ENCODE measurements around the gene COL19A1.

COL19A1 gene

GRCh38 chr6:70257768-70258273 lies 391.5 kb downstream of the COL19A1 start:
- TF ChIP-seq ZNF274 (IDR thresholded peaks at IDR 0.05; ENCODE audit: low read depth, low read length), result no peak
- no peak overlapping the region for H3K4me3 ChIP-seq (ENCODE audit: low read length)

GRCh38 chr6:70258483-70258882 lies 392.1 kb downstream of the COL19A1 start:
- no peak for TF ChIP-seq ZNF274 (IDR thresholded peaks at IDR 0.05; ENCODE audit: low read depth, low read length)
- no peak overlapping the region for H3K4me3 ChIP-seq (ENCODE audit: low read length)

Measured in GM08714 (cell line).